ENCODE data around the gene TGM4. TPM values are rescaled to one million over a fixed set of nuclear protein-coding genes. Genes with fewer than 3 reads are reported as not detected.
"Not testable (repeated sequence)": the region's sequence is repeated elsewhere in the genome, so short reads cannot be mapped to it uniquely, and the experiment has no call there.

TGM4 gene
- total and polyA plus RNA-seq, 4 donors: 0.01 TPM; not detected in 3

DNA sequence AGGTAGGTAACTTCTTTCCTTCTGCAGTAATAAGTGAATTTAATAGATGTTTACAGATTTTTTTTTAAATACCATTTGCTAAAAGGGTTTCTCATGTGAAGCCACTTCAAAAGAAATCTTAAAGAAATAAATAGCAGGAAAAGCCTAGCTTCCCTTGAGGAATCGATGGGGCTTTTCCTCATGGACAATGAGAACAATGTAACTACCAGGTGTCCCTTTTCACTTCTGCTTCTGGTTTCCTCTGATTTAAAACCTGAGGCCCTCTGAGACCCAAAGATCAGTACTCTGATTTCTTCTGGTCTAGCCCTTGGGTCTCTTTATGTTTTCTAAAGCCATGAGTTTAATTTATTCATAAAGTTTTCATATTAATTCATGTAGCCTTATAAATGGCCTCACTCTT is 25.8 kb upstream of the TGM4 start:
- TF ChIP-seq, protein P1, sequence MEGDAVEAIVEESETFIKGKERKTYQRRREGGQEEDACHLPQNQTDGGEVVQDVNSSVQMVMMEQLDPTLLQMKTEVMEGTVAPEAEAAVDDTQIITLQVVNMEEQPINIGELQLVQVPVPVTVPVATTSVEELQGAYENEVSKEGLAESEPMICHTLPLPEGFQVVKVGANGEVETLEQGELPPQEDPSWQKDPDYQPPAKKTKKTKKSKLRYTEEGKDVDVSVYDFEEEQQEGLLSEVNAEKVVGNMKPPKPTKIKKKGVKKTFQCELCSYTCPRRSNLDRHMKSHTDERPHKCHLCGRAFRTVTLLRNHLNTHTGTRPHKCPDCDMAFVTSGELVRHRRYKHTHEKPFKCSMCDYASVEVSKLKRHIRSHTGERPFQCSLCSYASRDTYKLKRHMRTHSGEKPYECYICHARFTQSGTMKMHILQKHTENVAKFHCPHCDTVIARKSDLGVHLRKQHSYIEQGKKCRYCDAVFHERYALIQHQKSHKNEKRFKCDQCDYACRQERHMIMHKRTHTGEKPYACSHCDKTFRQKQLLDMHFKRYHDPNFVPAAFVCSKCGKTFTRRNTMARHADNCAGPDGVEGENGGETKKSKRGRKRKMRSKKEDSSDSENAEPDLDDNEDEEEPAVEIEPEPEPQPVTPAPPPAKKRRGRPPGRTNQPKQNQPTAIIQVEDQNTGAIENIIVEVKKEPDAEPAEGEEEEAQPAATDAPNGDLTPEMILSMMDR (IDR thresholded peaks at IDR 0.05; ENCODE audit: control extremely low read depth, extremely low read depth): no peak
- ATAC-seq (ENCODE audit: insufficient read depth, low FRiP score): no peak
- 47 to 74% methylated on average over 1 of the region's 1 CpG for WGBS, 2 donors

GRCh38 chr3:44856663-44857062 is 17.7 kb upstream of the TGM4 start:
- not testable (repeated sequence) for H3K27me3 ChIP-seq (ENCODE audit: control insufficient read depth in 3 of 3, insufficient read depth in 3 of 3, low read length in 2 of 3); H3K36me3 ChIP-seq (ENCODE audit: control insufficient read depth in 4 of 4, insufficient read depth in 4 of 4, low read length in 4 of 4); ATAC-seq (ENCODE audit: insufficient read depth, low FRiP score); DNase-seq; H3K9ac ChIP-seq (ENCODE audit: insufficient read depth in 1 of 2, low read length in 2 of 2); H3K4me1 ChIP-seq (ENCODE audit: control insufficient read depth in 5 of 5, insufficient read depth in 5 of 5, low read length in 5 of 5); H3K27ac ChIP-seq (ENCODE audit: low read depth in 1 of 2, low read length in 1 of 2); H3K9me3 ChIP-seq (ENCODE audit: control insufficient read depth in 4 of 4, insufficient read depth in 3 of 4, low read length in 3 of 4); H3K4me3 ChIP-seq
- WGBS, 2 donors: 97 to 99% methylated on average over 6 of the region's 6 CpGs

More for the DNA sequence above, 25.8 kb upstream of the TGM4 start:
- no peak overlapping the region for H3K27ac ChIP-seq (ENCODE audit: low read depth in 1 of 2, low read length in 1 of 2)
- H3K4me3 ChIP-seq: no peak overlapping the region
- H3K9me3 ChIP-seq (ENCODE audit: control insufficient read depth in 4 of 4, insufficient read depth in 3 of 4, low read length in 3 of 4): no peaks in the 10 kb centered on the region
- H3K27me3 ChIP-seq (ENCODE audit: control insufficient read depth in 3 of 3, insufficient read depth in 3 of 3, low read length in 2 of 3): no peaks in the 10 kb centered on the region
- peaks cover 0 to 12% (median 0%) of the 10 kb centered on the region in 5 donors for H3K4me1 ChIP-seq (ENCODE audit: control insufficient read depth in 5 of 5, insufficient read depth in 5 of 5, low read length in 5 of 5)
- no peak overlapping the region for H3K9ac ChIP-seq (ENCODE audit: insufficient read depth in 1 of 2, low read length in 2 of 2)
- H3K36me3 ChIP-seq (ENCODE audit: control insufficient read depth in 4 of 4, insufficient read depth in 4 of 4, low read length in 4 of 4): peaks cover 0 to 12% (median 2%) of the 10 kb centered on the region in 4 donors
- no peak for DNase-seq

- no peak for ATAC-seq (ENCODE audit: insufficient read depth, low FRiP score)
- WGBS, 2 donors: 96 to 97% methylated on average over 4 of the region's 4 CpGs
- H3K9ac ChIP-seq (ENCODE audit: insufficient read depth in 1 of 2, low read length in 2 of 2): no peak overlapping the region
Observed at GRCh38 chr3:44860117-44860516, 14.3 kb upstream of the TGM4 start.

DNA sequence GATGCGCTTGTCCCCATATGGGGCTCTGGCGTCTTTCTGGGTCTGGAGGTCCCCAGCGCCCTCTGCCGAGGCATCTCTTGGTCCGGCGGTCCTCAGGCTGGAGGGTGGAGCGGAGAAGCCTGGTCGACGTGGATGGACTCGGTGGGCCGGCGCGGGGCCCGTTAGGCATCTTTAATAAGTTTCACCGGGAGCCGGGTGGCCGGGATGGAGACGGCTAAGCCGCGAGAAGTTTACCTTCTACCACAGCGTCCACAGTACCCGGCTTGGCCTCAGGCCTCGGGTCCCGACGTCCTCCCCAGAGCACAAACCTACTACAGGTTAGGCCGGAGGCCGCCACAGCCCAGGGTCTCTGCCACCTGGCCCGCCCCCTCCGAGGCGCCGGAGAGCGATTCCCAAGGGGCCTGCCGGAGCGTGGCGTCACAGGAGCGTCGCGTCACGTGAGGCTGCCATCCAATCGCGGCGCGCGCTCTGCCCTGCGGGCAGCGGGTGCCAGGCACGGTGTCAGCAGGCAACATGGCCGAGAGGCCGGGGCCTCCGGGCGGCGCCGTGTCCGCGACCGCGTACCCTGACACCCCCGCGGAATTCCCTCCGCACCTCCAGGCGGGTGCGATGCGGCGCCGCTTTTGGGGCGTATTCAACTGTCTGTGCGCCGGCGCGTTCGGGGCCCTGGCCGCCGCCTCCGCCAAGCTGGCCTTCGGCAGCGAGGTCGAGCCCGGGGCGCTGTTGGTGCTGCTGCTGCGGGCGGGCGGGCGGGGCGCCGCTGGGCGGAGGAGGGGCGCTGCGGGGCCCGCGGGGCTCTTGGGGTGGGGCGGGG is 12.8 kb upstream of the TGM4 start, which contains the start of gene TMEM42:
TMEM42 (plus strand) TSS at position 501 of the 814 bp plus-strand sequence; CDS start at position 514, 13 bp downstream.
- peaks cover 0 to 2% (median 0%) of the 10 kb centered on the region in 4 donors for H3K9me3 ChIP-seq (ENCODE audit: control insufficient read depth in 4 of 4, insufficient read depth in 3 of 4, low read length in 3 of 4)
- TF ChIP-seq, protein P1 (IDR thresholded peaks at IDR 0.05; ENCODE audit: control extremely low read depth, extremely low read depth): no peak
- H3K27me3 ChIP-seq (ENCODE audit: control insufficient read depth in 3 of 3, insufficient read depth in 3 of 3, low read length in 2 of 3): no peaks in the 10 kb centered on the region
- H3K36me3 ChIP-seq (ENCODE audit: control insufficient read depth in 4 of 4, insufficient read depth in 4 of 4, low read length in 4 of 4): peaks cover 0 to 3% (median 0%) of the 10 kb centered on the region in 4 donors
- peaks cover 0 to 7% (median 4%) of the 10 kb centered on the region in 5 donors for H3K4me1 ChIP-seq (ENCODE audit: control insufficient read depth in 5 of 5, insufficient read depth in 5 of 5, low read length in 5 of 5)
- DNase-seq: peak; percentile 93 to 96 (median 94)
- peak; percentile 96 for ATAC-seq (ENCODE audit: insufficient read depth, low FRiP score)
- peak within 1 kb of the TSS; percentile 52 for H3K4me3 ChIP-seq
- WGBS, 2 donors: 2% methylated on average over 67 to 91 of the region's 91 CpGs
- H3K9ac ChIP-seq (ENCODE audit: insufficient read depth in 1 of 2, low read length in 2 of 2): peak within 1 kb of the TSS; percentile 64 to 82
- H3K27ac ChIP-seq (ENCODE audit: low read depth in 1 of 2, low read length in 1 of 2): peak within 1 kb of the TSS; percentile 97

More at GRCh38 chr3:44860117-44860516, 14.3 kb upstream of the TGM4 start:
- Histone ChIP-seq H3K36me3 (ENCODE audit: control insufficient read depth in 4 of 4, insufficient read depth in 4 of 4, low read length in 4 of 4) (peaks cover 0 to 2% (median 0%) of the 10 kb centered on the region in 4 donors), H3K27ac (ENCODE audit: low read depth in 1 of 2, low read length in 1 of 2) (no peak overlapping the region), H3K9me3 (ENCODE audit: control insufficient read depth in 4 of 4, insufficient read depth in 3 of 4, low read length in 3 of 4) (peaks cover 0 to 4% (median 0%) of the 10 kb centered on the region in 4 donors), H3K4me1 (ENCODE audit: control insufficient read depth in 5 of 5, insufficient read depth in 5 of 5, low read length in 5 of 5) (peaks cover 0 to 7% (median 4%) of the 10 kb centered on the region in 5 donors), H3K27me3 (ENCODE audit: control insufficient read depth in 3 of 3, insufficient read depth in 3 of 3, low read length in 2 of 3) (no peaks in the 10 kb centered on the region), H3K4me3 (no peak overlapping the region)
- TF ChIP-seq, protein P1 (IDR thresholded peaks at IDR 0.05; ENCODE audit: control extremely low read depth, extremely low read depth): no peak
- no peak for DNase-seq

Data from lung (tissue), 12 donors.